Astrocyte (in vitro differentiated cells and primary cell): ENCODE results near the gene LIPF.

Experiments used
- EZH2 ChIP-seq: IDR thresholded peaks from 2 replicates; pipeline ENCODE4 v1.6.1; 2012; ENCODE audit warnings: mild to moderate bottlenecking, low read length, inconsistent platforms; ENCODE audit not compliant: insufficient read depth
- TF ChIP-seq, protein P1 (sequence below): IDR thresholded peaks from 2 replicates; pipeline ENCODE4 v1.5.1; 2011; ENCODE audit warnings: low read depth, mild to moderate bottlenecking, inconsistent platforms, low read length, moderate library complexity; ENCODE audit not compliant: insufficient read depth

- TF ChIP-seq, protein P1, sequence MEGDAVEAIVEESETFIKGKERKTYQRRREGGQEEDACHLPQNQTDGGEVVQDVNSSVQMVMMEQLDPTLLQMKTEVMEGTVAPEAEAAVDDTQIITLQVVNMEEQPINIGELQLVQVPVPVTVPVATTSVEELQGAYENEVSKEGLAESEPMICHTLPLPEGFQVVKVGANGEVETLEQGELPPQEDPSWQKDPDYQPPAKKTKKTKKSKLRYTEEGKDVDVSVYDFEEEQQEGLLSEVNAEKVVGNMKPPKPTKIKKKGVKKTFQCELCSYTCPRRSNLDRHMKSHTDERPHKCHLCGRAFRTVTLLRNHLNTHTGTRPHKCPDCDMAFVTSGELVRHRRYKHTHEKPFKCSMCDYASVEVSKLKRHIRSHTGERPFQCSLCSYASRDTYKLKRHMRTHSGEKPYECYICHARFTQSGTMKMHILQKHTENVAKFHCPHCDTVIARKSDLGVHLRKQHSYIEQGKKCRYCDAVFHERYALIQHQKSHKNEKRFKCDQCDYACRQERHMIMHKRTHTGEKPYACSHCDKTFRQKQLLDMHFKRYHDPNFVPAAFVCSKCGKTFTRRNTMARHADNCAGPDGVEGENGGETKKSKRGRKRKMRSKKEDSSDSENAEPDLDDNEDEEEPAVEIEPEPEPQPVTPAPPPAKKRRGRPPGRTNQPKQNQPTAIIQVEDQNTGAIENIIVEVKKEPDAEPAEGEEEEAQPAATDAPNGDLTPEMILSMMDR, result no peak
- no peak for TF ChIP-seq EZH2
Observed at GRCh38 chr10:88670497-88670896, 6.3 kb downstream of the LIPF start.
